ENCODE measurements around the gene AKT1S1. TPM values are rescaled to one million over a fixed set of nuclear protein-coding genes. Genes with fewer than 3 reads are reported as not detected.
A peak's percentile ranks its signal among the peaks of the same experiment; 100 is the strongest.
"Not testable (repeated sequence)": the region's sequence is repeated elsewhere in the genome, so short reads cannot be mapped to it uniquely, and the experiment has no call there.

Gene AKT1S1
- total RNA-seq (2021) (80.3 and 81.5 TPM in 2 replicates), Bru-seq, nascent RNA (percentile 70 among the genes with signal in this experiment), BruChase-seq, experiment 1, labeled RNA remaining after a 2-hour chase (percentile 76 among the genes with signal in this experiment), BruChase-seq, experiment 2, labeled RNA remaining after a 6-hour chase (percentile 89 among the genes with signal in this experiment)
- long read RNA-seq, transcript AKT1S1-201 (5 exons, 1,760 nt), result minor isoform, 8 of 82 reads
- long read RNA-seq, transcript AKT1S1-205 (4 exons, 3,640 nt), result minor isoform, 17 of 82 reads
- long read RNA-seq, transcript AKT1S1-207 (5 exons, 3,075 nt), result major isoform, 29 of 82 reads
- long read RNA-seq, partial matches to known transcripts, result 6 of 82 reads
- long read RNA-seq, other reads (novel, unspliced or antisense), result 20 of 82 reads

- CTCF ChIA-PET, result no interaction called here
- Histone ChIP-seq H3K27me3 (replicated peaks; ENCODE audit: insufficient read depth, low read depth, low read length, poor library complexity) (no peaks in the 10 kb centered on the region), H3K9me3 (ENCODE audit: low read depth, low read length, poor library complexity, severe bottlenecking) (no peaks in the 10 kb centered on the region), H3K4me1 (ENCODE audit: insufficient read depth, low read length, poor library complexity, severe bottlenecking) (peaks cover 17% of the 10 kb centered on the region), H3K4me3 (ENCODE audit: low read depth, low read length, poor library complexity, severe bottlenecking) (peak within 1 kb of the TSS; percentile 95), H3K36me3 (ENCODE audit: insufficient read depth, low read length, poor library complexity, severe bottlenecking) (peaks cover 26% of the 10 kb centered on the region), H3K27ac (ENCODE audit: low read depth, low read length, poor library complexity, severe bottlenecking) (peak within 1 kb of the TSS; percentile 99)
- DNase-seq (ENCODE audit: low spot score), result peak; percentile 100
- intact Hi-C loops (cut with micrococcal nuclease; ENCODE audit: unreplicated experiment), result loop anchor here (10.0 kb wide), 1 partner anchor 382 kb away; the partner anchor contains the start of gene RPS11
- no TSS peak for BruUV-seq (replicated peaks)
- TF ChIP-seq, protein P1, sequence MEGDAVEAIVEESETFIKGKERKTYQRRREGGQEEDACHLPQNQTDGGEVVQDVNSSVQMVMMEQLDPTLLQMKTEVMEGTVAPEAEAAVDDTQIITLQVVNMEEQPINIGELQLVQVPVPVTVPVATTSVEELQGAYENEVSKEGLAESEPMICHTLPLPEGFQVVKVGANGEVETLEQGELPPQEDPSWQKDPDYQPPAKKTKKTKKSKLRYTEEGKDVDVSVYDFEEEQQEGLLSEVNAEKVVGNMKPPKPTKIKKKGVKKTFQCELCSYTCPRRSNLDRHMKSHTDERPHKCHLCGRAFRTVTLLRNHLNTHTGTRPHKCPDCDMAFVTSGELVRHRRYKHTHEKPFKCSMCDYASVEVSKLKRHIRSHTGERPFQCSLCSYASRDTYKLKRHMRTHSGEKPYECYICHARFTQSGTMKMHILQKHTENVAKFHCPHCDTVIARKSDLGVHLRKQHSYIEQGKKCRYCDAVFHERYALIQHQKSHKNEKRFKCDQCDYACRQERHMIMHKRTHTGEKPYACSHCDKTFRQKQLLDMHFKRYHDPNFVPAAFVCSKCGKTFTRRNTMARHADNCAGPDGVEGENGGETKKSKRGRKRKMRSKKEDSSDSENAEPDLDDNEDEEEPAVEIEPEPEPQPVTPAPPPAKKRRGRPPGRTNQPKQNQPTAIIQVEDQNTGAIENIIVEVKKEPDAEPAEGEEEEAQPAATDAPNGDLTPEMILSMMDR (conservative IDR thresholded peaks at IDR 0.05; ENCODE audit: low read depth, low read length), result no peak
- POLR2A ChIA-PET (ENCODE audit: low non-redundant PET), result interaction anchor here (0.5 to 0.6 kb wide), 4 partner anchors 49 to 451 kb away, joined by 3 to 12 read pairs (median 5); partner anchors contain the start of gene NUP62
These were observed at the start of gene AKT1S1, which contains the start of gene TBC1D17 for GRCh38 chr19:49877020-49877878. Gene AKT1S1 (minus strand): TSS chr19:49877355. CDS start chr19:49873295, 4,060 bp downstream. Gene TBC1D17 (plus strand): TSS chr19:49877702. CDS start chr19:49877724, 22 bp downstream.

- no peaks in the 10 kb centered on the region for H3K27me3 ChIP-seq (replicated peaks; ENCODE audit: insufficient read depth, low read depth, low read length, poor library complexity)
- peak overlapping the region; percentile 100 for H3K27ac ChIP-seq (ENCODE audit: low read depth, low read length, poor library complexity, severe bottlenecking)
- ChIA-PET POLR2A (ENCODE audit: low non-redundant PET) (interaction anchor here (1.0 kb wide), 1 partner anchor 50 kb away, joined by 5 read pairs; the partner anchor contains the start of gene AKT1S1), CTCF (no interaction called here)
- intact Hi-C loops (cut with micrococcal nuclease; ENCODE audit: unreplicated experiment), result loop anchor here (10.0 kb wide), 1 partner anchor 162 kb away; the partner anchor contains the start of genes AP2A1 and TSKS
- DNase-seq (ENCODE audit: low spot score), result no peak
- no peak overlapping the region for H3K4me3 ChIP-seq (ENCODE audit: low read depth, low read length, poor library complexity, severe bottlenecking)
- peaks cover 64% of the 10 kb centered on the region for H3K36me3 ChIP-seq (ENCODE audit: insufficient read depth, low read length, poor library complexity, severe bottlenecking)
- H3K9me3 ChIP-seq (ENCODE audit: low read depth, low read length, poor library complexity, severe bottlenecking), result no peaks in the 10 kb centered on the region
- TF ChIP-seq, protein P1 (conservative IDR thresholded peaks at IDR 0.05; ENCODE audit: low read depth, low read length), result no peak
- TF ChIP-seq EZH2 (IDR thresholded peaks at IDR 0.05; ENCODE audit: borderline replicate concordance, low read depth, low read length, poor library complexity, severe bottlenecking), result no peak
- peaks cover 46% of the 10 kb centered on the region for H3K4me1 ChIP-seq (ENCODE audit: insufficient read depth, low read length, poor library complexity, severe bottlenecking)
- BruUV-seq (replicated peaks), result no TSS peak
These were observed 49.4 kb upstream of the AKT1S1 start for GRCh38 chr19:49926515-49926914.

DNA sequence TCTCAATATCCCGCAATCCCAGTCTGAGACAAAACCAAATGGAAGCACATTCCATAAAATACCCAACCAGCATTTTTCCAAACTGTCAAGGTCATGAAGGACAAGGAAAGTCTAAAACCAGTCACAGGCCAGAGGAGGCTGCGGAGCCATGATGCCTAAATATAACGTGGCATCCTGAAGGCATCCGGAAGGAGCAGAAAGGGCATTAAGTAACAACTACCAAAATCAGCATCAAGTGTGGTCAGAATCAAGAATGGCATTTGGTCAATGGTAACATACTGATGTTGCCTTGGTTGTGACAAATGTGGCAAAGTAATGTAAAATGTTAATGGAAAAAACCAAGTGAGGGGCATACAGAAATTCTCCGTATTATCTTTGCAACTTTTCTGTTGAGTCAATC lies 48.3 kb upstream of the AKT1S1 start:
- TF ChIP-seq EZH2 (IDR thresholded peaks at IDR 0.05; ENCODE audit: borderline replicate concordance, low read depth, low read length, poor library complexity, severe bottlenecking), result no peak
- TF ChIP-seq, protein P1 (conservative IDR thresholded peaks at IDR 0.05; ENCODE audit: low read depth, low read length), result no peak
- no peak overlapping the region for H3K4me3 ChIP-seq (ENCODE audit: low read depth, low read length, poor library complexity, severe bottlenecking)
- H3K9me3 ChIP-seq (ENCODE audit: low read depth, low read length, poor library complexity, severe bottlenecking), result no peaks in the 10 kb centered on the region
- H3K36me3 ChIP-seq (ENCODE audit: insufficient read depth, low read length, poor library complexity, severe bottlenecking), result peaks cover 54% of the 10 kb centered on the region
- no TSS peak for BruUV-seq (replicated peaks)
- intact Hi-C loops (cut with micrococcal nuclease; ENCODE audit: unreplicated experiment), result loop anchor here (10.0 kb wide), 1 partner anchor 161 kb away; the partner anchor contains the start of genes AP2A1 and TSKS
- H3K27ac ChIP-seq (ENCODE audit: low read depth, low read length, poor library complexity, severe bottlenecking), result peak overlapping the region; percentile 94
- DNase-seq (ENCODE audit: low spot score), result no peak
- POLR2A ChIA-PET (ENCODE audit: low non-redundant PET), result interaction anchor here (0.6 kb wide), 1 partner anchor 41 kb away, joined by 3 read pairs; no protein-coding TSS in a partner anchor
- CTCF ChIA-PET, result no interaction called here
- peaks cover 37% of the 10 kb centered on the region for H3K4me1 ChIP-seq (ENCODE audit: insufficient read depth, low read length, poor library complexity, severe bottlenecking)
- H3K27me3 ChIP-seq (replicated peaks; ENCODE audit: insufficient read depth, low read depth, low read length, poor library complexity), result no peaks in the 10 kb centered on the region

- POLR2A ChIA-PET (ENCODE audit: low non-redundant PET), result interaction anchor here (0.6 to 0.7 kb wide), 2 partner anchors 11 to 40 kb away, joined by 3 read pairs; no protein-coding TSS in a partner anchor
- Histone ChIP-seq H3K4me1 (ENCODE audit: insufficient read depth, low read length, poor library complexity, severe bottlenecking) (peaks cover 37% of the 10 kb centered on the region), H3K4me3 (ENCODE audit: low read depth, low read length, poor library complexity, severe bottlenecking) (peak overlapping the region; percentile 25), H3K36me3 (ENCODE audit: insufficient read depth, low read length, poor library complexity, severe bottlenecking) (peaks cover 47% of the 10 kb centered on the region), H3K27ac (ENCODE audit: low read depth, low read length, poor library complexity, severe bottlenecking) (peak overlapping the region; percentile 94)
- DNase-seq (ENCODE audit: low spot score); H3K9me3 ChIP-seq (ENCODE audit: low read depth, low read length, poor library complexity, severe bottlenecking); CTCF ChIA-PET; BruUV-seq (replicated peaks); H3K27me3 ChIP-seq (replicated peaks; ENCODE audit: insufficient read depth, low read depth, low read length, poor library complexity): not testable (repeated sequence)
- intact Hi-C loops (cut with micrococcal nuclease; ENCODE audit: unreplicated experiment), result loop anchor here (10.0 kb wide), 1 partner anchor 160 kb away; the partner anchor contains the start of genes AP2A1 and TSKS
These were observed 47.7 kb upstream of the AKT1S1 start for GRCh38 chr19:49924881-49925210.
